Suprapubic skin (tissue), 4 donors: ENCODE data around the gene WIPF2.

Source experiments
- EP300 ChIP-seq: sonication (generic); formaldehyde crosslinking; IDR thresholded peaks from one replicate; pipeline ENCODE4 v1.6.1; 2017; ENCODE audit warnings: antibody characterized with exemption
- POLR2A ChIP-seq, 2 donors: fragments of 450-650 bp; IDR thresholded peaks; one replicate each; pipeline ENCODE4 v1.6.1; 2017; ENCODE audit warnings: antibody characterized with exemption in 2 of 2, mild to moderate bottlenecking in 2 of 2, moderate library complexity in 2 of 2
- POLR2AphosphoS5 ChIP-seq, 3 donors: sonication (generic); formaldehyde crosslinking; IDR thresholded peaks; one replicate each; pipeline ENCODE4 v1.6.1; 2017; ENCODE audit warnings: antibody characterized with exemption in 3 of 3
- TF ChIP-seq, protein P1 (sequence below), 2 donors: fragments of 200-600 bp in 1 of 2; fragments of 450-650 bp in 1 of 2; sonication (generic) in 1 of 2; IDR thresholded peaks; one replicate each; pipeline ENCODE4 v1.5.1; 2016 to 2019; ENCODE audit warnings: antibody characterized with exemption in 2 of 2, mild to moderate bottlenecking in 1 of 2, moderate library complexity in 1 of 2

DNA sequence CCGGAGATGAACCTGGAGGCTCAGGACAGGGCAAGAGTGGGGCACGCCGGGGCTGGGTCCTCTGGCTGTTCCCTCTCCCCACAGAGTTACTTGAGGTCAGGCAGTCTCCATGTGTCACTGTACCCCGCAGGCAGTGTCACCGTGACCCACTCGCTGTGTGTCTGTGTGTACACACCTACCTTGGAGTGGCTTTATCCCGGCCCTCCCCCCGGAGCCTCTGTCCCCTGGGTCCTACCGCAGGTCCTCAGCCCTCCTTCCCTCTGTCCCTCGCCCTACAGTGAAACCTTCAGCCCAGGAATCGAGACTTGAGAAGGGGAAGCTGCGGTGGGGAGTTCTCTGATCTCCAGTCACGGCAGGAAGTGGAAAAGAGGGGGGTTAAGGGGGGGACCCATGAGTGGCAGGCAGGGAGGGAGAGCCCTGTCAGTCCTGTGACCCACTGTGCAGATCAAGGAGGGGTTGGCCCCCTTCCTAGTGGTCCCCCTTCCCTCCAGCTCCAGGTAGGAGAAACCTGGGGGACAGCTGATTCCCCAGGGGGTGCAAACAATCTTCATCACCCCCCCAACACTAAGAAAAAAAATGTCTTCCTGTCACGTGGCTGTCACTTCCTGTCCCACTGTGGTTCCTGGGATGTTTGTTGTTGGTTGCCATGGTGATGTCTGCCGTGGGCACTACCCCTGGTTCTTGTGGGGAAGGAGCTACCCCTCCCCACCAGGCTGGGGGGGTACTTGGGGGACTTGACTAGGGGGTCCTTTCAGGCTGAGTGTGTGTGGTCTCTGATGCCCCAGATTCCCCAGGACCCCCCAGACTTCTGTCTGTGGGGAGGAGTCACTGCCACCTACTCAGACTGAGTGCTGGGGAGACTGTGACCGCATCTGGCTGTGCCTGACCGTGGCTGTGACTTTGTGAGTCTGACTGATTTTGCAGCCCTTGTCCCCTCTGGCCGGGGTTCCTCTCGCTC, 103.5 kb downstream of the WIPF2 start:
- TF ChIP-seq, protein P1, sequence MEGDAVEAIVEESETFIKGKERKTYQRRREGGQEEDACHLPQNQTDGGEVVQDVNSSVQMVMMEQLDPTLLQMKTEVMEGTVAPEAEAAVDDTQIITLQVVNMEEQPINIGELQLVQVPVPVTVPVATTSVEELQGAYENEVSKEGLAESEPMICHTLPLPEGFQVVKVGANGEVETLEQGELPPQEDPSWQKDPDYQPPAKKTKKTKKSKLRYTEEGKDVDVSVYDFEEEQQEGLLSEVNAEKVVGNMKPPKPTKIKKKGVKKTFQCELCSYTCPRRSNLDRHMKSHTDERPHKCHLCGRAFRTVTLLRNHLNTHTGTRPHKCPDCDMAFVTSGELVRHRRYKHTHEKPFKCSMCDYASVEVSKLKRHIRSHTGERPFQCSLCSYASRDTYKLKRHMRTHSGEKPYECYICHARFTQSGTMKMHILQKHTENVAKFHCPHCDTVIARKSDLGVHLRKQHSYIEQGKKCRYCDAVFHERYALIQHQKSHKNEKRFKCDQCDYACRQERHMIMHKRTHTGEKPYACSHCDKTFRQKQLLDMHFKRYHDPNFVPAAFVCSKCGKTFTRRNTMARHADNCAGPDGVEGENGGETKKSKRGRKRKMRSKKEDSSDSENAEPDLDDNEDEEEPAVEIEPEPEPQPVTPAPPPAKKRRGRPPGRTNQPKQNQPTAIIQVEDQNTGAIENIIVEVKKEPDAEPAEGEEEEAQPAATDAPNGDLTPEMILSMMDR (IDR thresholded peaks at IDR 0.05), result no peak
- TF ChIP-seq POLR2A (IDR thresholded peaks at IDR 0.05) (peak in 1 of 2 donors; percentile 50), EP300 (no peak), POLR2AphosphoS5 (IDR thresholded peaks at IDR 0.05) (peak in 1 of 3 donors; percentile 71)
